ENCODE results near the gene TNFRSF13B.
"Not testable (repeated sequence)": the region's sequence is repeated elsewhere in the genome, so short reads cannot be mapped to it uniquely, and the experiment has no call there.

TNFRSF13B gene

GRCh38 chr17:16961792-16962191, 10.1 kb downstream of the TNFRSF13B start:
- Mint-ChIP-seq H3K4me3 (no peak overlapping the region), H3K27ac (no peak overlapping the region), H3K27me3 (ENCODE audit: low read depth) (peaks cover 7% of the 10 kb centered on the region), H3K9me3 (peaks cover 23% of the 10 kb centered on the region), H3K36me3 (ENCODE audit: low read depth) (no peaks in the 10 kb centered on the region), H3K4me1 (no peaks in the 10 kb centered on the region)
- no peak for TF ChIP-seq CTCF (IDR thresholded peaks at IDR 0.05; ENCODE audit: unreplicated experiment in 3 of 3)

- not testable (repeated sequence) for H3K4me3 Mint-ChIP-seq; H3K36me3 Mint-ChIP-seq (ENCODE audit: low read depth); H3K27me3 Mint-ChIP-seq (ENCODE audit: low read depth); H3K27ac Mint-ChIP-seq; H3K4me1 Mint-ChIP-seq
- peaks cover 27% of the 10 kb centered on the region for H3K9me3 Mint-ChIP-seq
Observed at GRCh38 chr17:16961022-16961421, 10.9 kb downstream of the TNFRSF13B start.

- H3K9me3 Mint-ChIP-seq, result peaks cover 21% of the 10 kb centered on the region
- not testable (repeated sequence) for H3K4me3 Mint-ChIP-seq; H3K36me3 Mint-ChIP-seq (ENCODE audit: low read depth); H3K4me1 Mint-ChIP-seq; H3K27ac Mint-ChIP-seq
- peaks cover 14% of the 10 kb centered on the region for H3K27me3 Mint-ChIP-seq (ENCODE audit: low read depth)
Observed at GRCh38 chr17:16955011-16955410, 16.9 kb downstream of the TNFRSF13B start.

- TF ChIP-seq CTCF (IDR thresholded peaks at IDR 0.05; ENCODE audit: unreplicated experiment in 3 of 3), result no peak
- H3K27ac Mint-ChIP-seq, result no peak overlapping the region
- no peak overlapping the region for H3K4me3 Mint-ChIP-seq
- H3K9me3 Mint-ChIP-seq, result peaks cover 16% of the 10 kb centered on the region
- peaks cover 6% of the 10 kb centered on the region for H3K4me1 Mint-ChIP-seq
- H3K27me3 Mint-ChIP-seq (ENCODE audit: low read depth), result peaks cover 14% of the 10 kb centered on the region
- H3K36me3 Mint-ChIP-seq (ENCODE audit: low read depth), result no peaks in the 10 kb centered on the region
Observed at GRCh38 chr17:16954521-16954920, 17.4 kb downstream of the TNFRSF13B start.

- Mint-ChIP-seq H3K9me3 (peaks cover 17% of the 10 kb centered on the region), H3K27ac (no peak overlapping the region), H3K36me3 (ENCODE audit: low read depth) (no peaks in the 10 kb centered on the region), H3K4me3 (no peak overlapping the region), H3K4me1 (peaks cover 6% of the 10 kb centered on the region), H3K27me3 (ENCODE audit: low read depth) (peaks cover 14% of the 10 kb centered on the region)
- TF ChIP-seq CTCF (IDR thresholded peaks at IDR 0.05; ENCODE audit: unreplicated experiment in 3 of 3), result no peak
Observed at GRCh38 chr17:16953841-16954240, 18.1 kb downstream of the TNFRSF13B start.

GRCh38 chr17:16953347-16953746, 18.6 kb downstream of the TNFRSF13B start:
- H3K27me3 Mint-ChIP-seq (ENCODE audit: low read depth), result peaks cover 14% of the 10 kb centered on the region
- no peak overlapping the region for H3K27ac Mint-ChIP-seq
- no peak overlapping the region for H3K4me3 Mint-ChIP-seq
- H3K9me3 Mint-ChIP-seq, result peaks cover 21% of the 10 kb centered on the region
- TF ChIP-seq CTCF (IDR thresholded peaks at IDR 0.05; ENCODE audit: unreplicated experiment in 3 of 3), result no peak
- H3K36me3 Mint-ChIP-seq (ENCODE audit: low read depth), result no peaks in the 10 kb centered on the region
- H3K4me1 Mint-ChIP-seq, result peaks cover 6% of the 10 kb centered on the region

GRCh38 chr17:16952401-16952800, 19.5 kb downstream of the TNFRSF13B start:
- Mint-ChIP-seq H3K27ac (no peak overlapping the region), H3K36me3 (ENCODE audit: low read depth) (no peaks in the 10 kb centered on the region)

More at GRCh38 chr17:16952401-16952800, 19.5 kb downstream of the TNFRSF13B start:
- peaks cover 27% of the 10 kb centered on the region for H3K9me3 Mint-ChIP-seq
- peaks cover 14% of the 10 kb centered on the region for H3K27me3 Mint-ChIP-seq (ENCODE audit: low read depth)
- no peak overlapping the region for H3K4me3 Mint-ChIP-seq
- peaks cover 6% of the 10 kb centered on the region for H3K4me1 Mint-ChIP-seq
- TF ChIP-seq CTCF (IDR thresholded peaks at IDR 0.05; ENCODE audit: unreplicated experiment in 3 of 3), result no peak
